CD4-positive, CD25-positive, alpha-beta regulatory T cell (primary cell): ENCODE measurements around the gene PPP2R5D. TPM values are rescaled to one million over a fixed set of nuclear protein-coding genes. Genes with fewer than 3 reads are reported as not detected.

Experiments
- ATAC-seq, 2 donors: fragments of 150-1000 bp; cut with Tn5 transposase; one replicate each; pipeline ENCODE4 v1.10.0; 2021; ENCODE audit warnings: low read depth in 2 of 2, moderate number of reproducible peaks in 2 of 2, moderate library complexity in 1 of 2
- DNase-seq, 3 donors: peaks; one replicate each; pipeline versions ENCODE4 v3.0.0 to v3.0.0-alpha.2; 2012 to 2022; ENCODE audit warnings: mixed read lengths in 1 of 3
- H3K27ac ChIP-seq: one replicate; pipeline ENCODE4 v1.7.0; 2013; ENCODE audit warnings: mild to moderate bottlenecking, low read length; ENCODE audit not compliant: insufficient read depth, poor library complexity, severe bottlenecking
- H3K27me3 ChIP-seq: one replicate; pipeline ENCODE4 v1.7.0; 2013; ENCODE audit warnings: low read length; ENCODE audit not compliant: control insufficient read depth, insufficient read depth
- H3K36me3 ChIP-seq: one replicate; pipeline ENCODE4 v1.7.0; 2013; ENCODE audit warnings: mild to moderate bottlenecking, low read length, moderate library complexity; ENCODE audit not compliant: control insufficient read depth, insufficient read depth
- H3K4me1 ChIP-seq: 2 replicates; pipeline ENCODE4 v1.7.0; 2013; ENCODE audit warnings: mild to moderate bottlenecking, low read length; ENCODE audit not compliant: insufficient read depth, control insufficient read depth, poor library complexity, severe bottlenecking
- H3K4me3 ChIP-seq: one replicate; pipeline ENCODE4 v1.7.0; 2013; ENCODE audit warnings: low read depth, mild to moderate bottlenecking, low read length, moderate library complexity
- H3K9me3 ChIP-seq, 2 experiments: 1 replicate in 1 of 2; 2 replicates in 1 of 2; pipeline ENCODE4 v1.7.0; 2013; ENCODE audit warnings: low read length in 2 of 2, mild to moderate bottlenecking in 1 of 2, moderate library complexity in 1 of 2; ENCODE audit not compliant: control insufficient read depth in 2 of 2
- H3K27ac Mint-ChIP-seq, 3 donors: one replicate each; pipeline ENCODE4 v1.8.0; 2020 to 2022; ENCODE audit warnings: mild to moderate bottlenecking in 3 of 3, mixed read lengths in 3 of 3, moderate library complexity in 2 of 3
- H3K27me3 Mint-ChIP-seq: one replicate; pipeline ENCODE4 v1.8.0; 2022; ENCODE audit warnings: mild to moderate bottlenecking, mixed read lengths
- H3K36me3 Mint-ChIP-seq: one replicate; pipeline ENCODE4 v1.8.0; 2020; ENCODE audit warnings: mixed read lengths
- H3K4me1 Mint-ChIP-seq, 4 donors: one replicate each; pipeline ENCODE4 v1.8.0; 2020 to 2022; ENCODE audit warnings: mixed read lengths in 4 of 4, mild to moderate bottlenecking in 1 of 4
- H3K4me3 Mint-ChIP-seq, 4 donors: one replicate each; pipeline ENCODE4 v1.8.0; 2020 to 2022; ENCODE audit warnings: mild to moderate bottlenecking in 4 of 4, mixed read lengths in 4 of 4, moderate library complexity in 3 of 4
- H3K9me3 Mint-ChIP-seq, 7 donors: one replicate each; pipeline ENCODE4 v1.8.0; 2020 to 2022; ENCODE audit warnings: mixed read lengths in 7 of 7, mild to moderate bottlenecking in 3 of 7, moderate library complexity in 2 of 7
- polyA plus RNA-seq, 4 donors: library from polyadenylated mRNA; unstranded; fragments of 300-500 nt; fragmentation: Illumina TruSeq; gene quantifications; one replicate each; pipeline ENCODE4 v1.2.3, GENCODE V29; 2021
- total RNA-seq: library from RNA; stranded (reverse); gene quantifications from one replicate; pipeline ENCODE4 v1.2.3, GENCODE V29; 2022

The PPP2R5D gene
- total and polyA plus RNA-seq, 5 donors from 2014 or later = 23.0 to 35.4 (median 26.3) TPM

DNA sequence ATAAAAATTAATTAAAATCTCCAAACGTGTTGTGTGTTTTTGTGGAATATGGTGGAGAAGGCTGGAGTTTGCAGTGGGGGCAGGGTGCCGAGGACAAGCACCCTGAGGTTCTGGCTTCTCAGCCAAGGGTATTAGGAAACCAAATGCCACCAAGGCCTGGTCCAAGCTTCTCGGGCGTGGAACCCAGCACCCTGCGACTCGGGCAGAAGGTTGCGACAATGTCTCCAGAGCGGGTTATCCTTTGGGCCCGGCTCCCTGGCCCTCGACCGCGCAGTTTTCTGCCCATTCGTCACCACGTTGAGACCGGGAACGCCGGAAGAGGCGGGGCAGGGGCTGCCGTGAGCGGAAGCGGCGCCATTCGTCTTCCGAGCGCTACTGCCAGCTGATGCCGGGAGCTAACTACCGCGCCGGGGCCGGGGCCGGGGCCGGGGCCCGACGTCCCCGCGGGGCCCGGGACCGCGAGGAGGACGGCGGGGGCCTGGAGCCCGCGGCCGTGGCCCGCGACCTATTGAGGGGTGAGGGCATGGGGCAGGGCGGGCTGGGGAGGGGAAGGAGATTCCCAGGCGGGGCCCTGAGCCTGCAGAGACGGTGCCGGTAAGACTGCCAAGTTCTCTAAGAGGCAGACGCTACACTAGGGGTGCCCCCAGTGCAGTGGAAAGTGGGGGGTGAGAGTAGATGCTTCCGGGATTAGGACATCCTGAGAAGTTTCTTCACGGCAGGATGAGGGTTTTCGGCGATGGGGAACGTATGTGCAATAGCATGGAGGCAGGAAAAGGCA is 37.1 kb downstream of the PPP2R5D start, which contains the start of gene RRP36:
RRP36 (plus strand) TSS at position 354 of the 778 bp plus-strand sequence; CDS start at position 386, 32 bp downstream.
- no peaks in the 10 kb centered on the region for H3K9me3 ChIP-seq
- peak within 1 kb of the TSS; percentile 43 to 88 (median 87) for H3K27ac Mint-ChIP-seq
- no peaks in the 10 kb centered on the region for H3K27me3 ChIP-seq
- no peaks in the 10 kb centered on the region for H3K9me3 Mint-ChIP-seq
- peaks cover 47% of the 10 kb centered on the region for H3K36me3 ChIP-seq
- peak within 1 kb of the TSS; percentile 74 for H3K27ac ChIP-seq
- H3K27me3 Mint-ChIP-seq = no peaks in the 10 kb centered on the region
- peak; percentile 82 to 91 for ATAC-seq
- peak within 1 kb of the TSS; percentile 99 for H3K4me3 ChIP-seq
- peaks cover 27% of the 10 kb centered on the region for H3K36me3 Mint-ChIP-seq
- H3K4me1 Mint-ChIP-seq = peaks cover 6 to 62% (median 19%) of the 10 kb centered on the region in 4 donors
- H3K4me1 ChIP-seq = peaks cover 27% of the 10 kb centered on the region
- DNase-seq = peak; percentile 48 to 66 (median 62)
- peak within 1 kb of the TSS; percentile 95 to 98 (median 98) for H3K4me3 Mint-ChIP-seq

DNA sequence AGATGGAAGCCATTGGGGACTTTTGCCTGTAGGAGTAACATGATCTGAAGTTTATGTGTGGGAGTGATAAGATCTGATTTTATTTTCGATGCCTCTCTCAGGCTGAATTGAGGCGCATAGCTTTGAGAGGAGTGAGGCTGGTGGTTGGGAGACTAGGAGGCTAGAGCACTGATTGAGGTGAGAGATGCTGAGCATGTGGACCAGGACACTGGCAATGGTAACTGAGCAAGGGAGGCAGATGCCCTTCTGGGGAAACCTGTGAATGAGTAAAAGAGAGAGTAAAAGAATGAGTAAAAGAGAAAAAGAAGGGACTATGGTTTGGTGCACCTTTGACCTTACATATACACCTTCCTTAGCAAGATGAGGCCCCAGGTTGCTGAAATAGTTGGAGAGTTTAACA is 40.1 kb downstream of the PPP2R5D start:
- H3K36me3 ChIP-seq = peaks cover 51% of the 10 kb centered on the region
- Mint-ChIP-seq H3K27ac (peak overlapping the region in 2 of 3 donors; percentile 16 to 17), H3K27me3 (no peaks in the 10 kb centered on the region), H3K4me3 (peak overlapping the region; percentile 10 to 86 (median 66)), H3K4me1 (peaks cover 6 to 38% (median 12%) of the 10 kb centered on the region in 4 donors), H3K36me3 (peaks cover 26% of the 10 kb centered on the region), H3K9me3 (no peaks in the 10 kb centered on the region)
- H3K27me3 ChIP-seq = no peaks in the 10 kb centered on the region
- ATAC-seq (no peak), DNase-seq (no peak)
- H3K4me3 ChIP-seq = no peak overlapping the region
- H3K4me1 ChIP-seq = peaks cover 17% of the 10 kb centered on the region
- no peak overlapping the region for H3K27ac ChIP-seq
- H3K9me3 ChIP-seq = no peaks in the 10 kb centered on the region

DNA sequence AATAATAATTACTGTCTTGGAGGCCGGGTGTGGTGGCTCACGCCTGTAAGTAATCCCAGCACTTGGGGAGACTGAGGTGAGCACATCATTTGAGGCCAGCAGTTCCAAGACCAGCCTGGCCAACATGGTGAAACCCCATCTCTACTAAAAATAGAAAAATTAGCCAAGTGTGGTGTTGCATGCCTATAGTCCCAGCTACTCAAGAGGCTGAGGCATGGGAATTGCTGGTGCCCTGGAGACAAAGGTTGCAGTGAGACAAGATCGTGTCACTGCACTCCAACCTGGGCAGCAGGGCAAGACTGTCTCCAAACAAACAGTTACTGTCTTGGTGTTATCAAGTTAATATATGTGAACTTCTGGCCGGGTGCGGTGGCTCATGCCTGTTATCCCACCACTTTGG is 42.0 kb downstream of the PPP2R5D start:
- ATAC-seq = no peak
- Mint-ChIP-seq H3K4me1 (peaks cover 6 to 27% (median 10%) of the 10 kb centered on the region in 4 donors), H3K36me3 (peaks cover 29% of the 10 kb centered on the region), H3K4me3 (peak overlapping the region in 1 of 4 donors; percentile 38), H3K27me3 (no peaks in the 10 kb centered on the region), H3K9me3 (no peaks in the 10 kb centered on the region), H3K27ac (no peak overlapping the region)
- H3K36me3 ChIP-seq = peaks cover 54% of the 10 kb centered on the region
- no peak for DNase-seq
- H3K9me3 ChIP-seq = no peaks in the 10 kb centered on the region
- peaks cover 10% of the 10 kb centered on the region for H3K4me1 ChIP-seq
- no peak overlapping the region for H3K27ac ChIP-seq
- no peaks in the 10 kb centered on the region for H3K27me3 ChIP-seq
- no peak overlapping the region for H3K4me3 ChIP-seq

DNA sequence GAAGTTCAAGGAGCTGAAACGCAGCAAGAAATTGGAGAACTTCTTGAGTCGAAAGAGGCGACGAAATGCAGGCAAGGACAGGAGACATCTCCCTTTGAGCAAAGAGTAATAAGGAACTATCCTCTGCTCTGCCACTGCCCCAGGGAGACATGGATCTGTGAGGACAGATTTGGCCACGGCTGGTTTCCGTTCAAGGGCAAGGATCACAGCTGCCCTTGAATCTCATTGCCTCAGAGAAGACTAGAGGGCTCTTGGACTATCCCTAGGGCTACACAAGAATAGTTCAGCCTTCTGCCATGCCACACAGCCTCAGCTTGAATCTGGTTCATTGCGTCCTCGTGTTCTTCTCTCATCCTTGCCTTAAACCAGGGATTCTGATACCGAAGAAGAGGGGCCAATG is 44.8 kb downstream of the PPP2R5D start:
- Mint-ChIP-seq H3K4me1 (peaks cover 5 to 12% (median 8%) of the 10 kb centered on the region in 4 donors), H3K9me3 (no peaks in the 10 kb centered on the region), H3K27ac (no peak overlapping the region), H3K4me3 (peak overlapping the region in 1 of 4 donors; percentile 32), H3K36me3 (peaks cover 38% of the 10 kb centered on the region), H3K27me3 (no peaks in the 10 kb centered on the region)
- H3K4me1 ChIP-seq = no peaks in the 10 kb centered on the region
- ATAC-seq (no peak), DNase-seq (no peak)
- H3K27ac ChIP-seq = no peak overlapping the region
- no peaks in the 10 kb centered on the region for H3K27me3 ChIP-seq
- H3K4me3 ChIP-seq = no peak overlapping the region
- no peaks in the 10 kb centered on the region for H3K9me3 ChIP-seq
- H3K36me3 ChIP-seq = peaks cover 62% of the 10 kb centered on the region

DNA sequence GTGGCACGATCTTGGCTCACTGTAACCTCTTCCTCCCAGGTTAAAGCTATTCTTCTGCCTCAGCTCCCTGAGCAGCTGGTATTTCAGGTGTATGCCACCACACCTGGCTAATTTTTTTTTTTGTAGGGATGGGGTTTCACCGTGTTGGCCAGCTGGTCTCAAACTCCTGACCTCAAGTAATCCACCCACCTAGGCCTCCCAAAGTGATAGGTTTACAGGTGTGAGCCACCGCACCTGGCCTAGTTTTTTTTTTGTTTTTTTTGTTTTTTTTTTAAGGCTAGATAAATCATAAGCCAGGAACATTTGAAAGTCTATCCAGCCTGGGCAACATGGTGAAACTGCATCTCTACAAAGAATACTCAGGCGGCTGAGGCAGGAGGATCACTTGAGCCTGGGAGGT is 48.0 kb downstream of the PPP2R5D start:
- Histone ChIP-seq H3K27me3 (no peaks in the 10 kb centered on the region), H3K4me1 (no peaks in the 10 kb centered on the region), H3K9me3 (no peaks in the 10 kb centered on the region), H3K36me3 (peaks cover 44% of the 10 kb centered on the region), H3K4me3 (no peak overlapping the region), H3K27ac (no peak overlapping the region)
- DNase-seq = no peak
- Mint-ChIP-seq H3K4me3 (no peak overlapping the region), H3K27me3 (no peaks in the 10 kb centered on the region), H3K4me1 (peaks cover 0 to 5% (median 1%) of the 10 kb centered on the region in 4 donors), H3K9me3 (no peaks in the 10 kb centered on the region), H3K27ac (no peak overlapping the region), H3K36me3 (peaks cover 30% of the 10 kb centered on the region)
- no peak for ATAC-seq

DNA sequence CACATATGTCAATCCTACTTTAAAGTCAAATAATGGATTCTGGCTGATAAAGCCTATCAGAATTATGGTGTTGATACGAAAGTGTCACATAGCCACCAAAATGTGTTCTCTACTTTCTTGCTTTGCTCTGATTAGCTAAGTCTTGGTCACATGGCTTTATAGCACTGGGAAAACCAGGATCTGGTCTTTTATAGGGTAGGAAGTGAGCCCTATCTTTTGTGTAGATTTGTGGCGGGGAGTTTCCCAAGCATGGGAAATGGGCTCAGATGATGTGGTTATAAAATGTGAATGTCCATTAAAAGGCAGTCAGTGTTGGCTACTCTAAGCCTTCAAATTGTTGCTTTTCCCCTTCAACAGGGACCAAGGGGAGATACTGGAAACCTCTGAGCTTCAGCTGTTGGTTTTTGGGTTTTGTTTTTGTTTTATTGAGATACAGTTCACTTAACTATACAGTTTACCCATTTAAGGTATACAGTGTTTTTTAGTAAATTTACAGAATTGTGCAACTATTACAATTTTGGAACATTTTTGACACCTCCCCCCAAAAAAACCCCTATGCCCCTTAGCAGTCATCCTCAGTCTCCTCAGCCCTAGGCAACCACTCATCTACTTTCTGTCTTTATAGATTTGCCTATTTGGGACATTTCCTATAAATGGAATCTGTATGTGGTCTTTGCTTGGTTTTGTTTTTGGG is 49.3 kb downstream of the PPP2R5D start:
- Histone ChIP-seq H3K4me1 (no peaks in the 10 kb centered on the region), H3K27ac (no peak overlapping the region), H3K4me3 (no peak overlapping the region), H3K36me3 (peaks cover 40% of the 10 kb centered on the region), H3K27me3 (no peaks in the 10 kb centered on the region), H3K9me3 (no peaks in the 10 kb centered on the region)
- DNase-seq (no peak), ATAC-seq (no peak)
- no peaks in the 10 kb centered on the region for H3K27me3 Mint-ChIP-seq
- no peaks in the 10 kb centered on the region for H3K9me3 Mint-ChIP-seq
- H3K4me3 Mint-ChIP-seq = no peak overlapping the region
- H3K4me1 Mint-ChIP-seq = peaks cover 0 to 5% (median 1%) of the 10 kb centered on the region in 4 donors
- peak overlapping the region; percentile 18 to 59 (median 35) for H3K27ac Mint-ChIP-seq
- peaks cover 36% of the 10 kb centered on the region for H3K36me3 Mint-ChIP-seq

DNA sequence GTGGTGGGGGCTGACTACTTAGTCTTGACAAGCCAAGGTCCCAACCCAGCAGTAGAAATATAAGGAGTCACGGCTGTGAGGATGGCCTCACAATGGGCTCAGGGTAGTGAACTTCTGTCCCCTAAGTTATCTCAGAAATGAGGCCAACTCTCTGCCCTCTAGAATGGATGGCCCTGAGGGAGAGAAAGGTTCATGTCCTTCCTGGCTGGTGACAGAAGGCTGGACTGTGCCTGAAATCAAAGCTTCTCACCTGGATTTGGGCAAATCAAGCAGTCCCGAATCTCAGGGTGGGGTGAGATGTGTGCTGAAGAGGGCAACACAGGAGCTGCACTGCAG is 49.8 kb downstream of the PPP2R5D start:
- Mint-ChIP-seq H3K27ac (peak overlapping the region in 2 of 3 donors; percentile 48 to 59), H3K36me3 (peaks cover 39% of the 10 kb centered on the region), H3K27me3 (no peaks in the 10 kb centered on the region), H3K4me3 (no peak overlapping the region), H3K9me3 (no peaks in the 10 kb centered on the region), H3K4me1 (peaks cover 0 to 5% (median 1%) of the 10 kb centered on the region in 4 donors)
- Histone ChIP-seq H3K27me3 (no peaks in the 10 kb centered on the region), H3K27ac (no peak overlapping the region), H3K4me1 (no peaks in the 10 kb centered on the region), H3K4me3 (no peak overlapping the region), H3K9me3 (no peaks in the 10 kb centered on the region), H3K36me3 (peaks cover 39% of the 10 kb centered on the region)
- no peak for DNase-seq
- ATAC-seq = no peak
